Measurements from ENCODE around the gene DERL2.

GRCh38 chr17:5531085-5531418 lies 45.1 kb upstream of the DERL2 start:
- TF ChIP-seq CTCF (IDR thresholded peaks at IDR 0.05) = no peak
- no peak for TF ChIP-seq POLR2A (IDR thresholded peaks at IDR 0.05)

Measured in adrenal gland (tissue), 5 donors.